GM18907 (cell line): ENCODE measurements around the gene MPL.
A peak's percentile ranks its signal among the peaks of the same experiment; 100 is the strongest.
"Not testable (repeated sequence)": the region's sequence is repeated elsewhere in the genome, so short reads cannot be mapped to it uniquely, and the experiment has no call there.

Experiments used
- ATAC-seq: cut with Tn5 transposase; IDR thresholded peaks from one replicate; pipeline ENCODE4 v1.9.1; 2021; ENCODE audit warnings: mild to moderate bottlenecking, moderate library complexity; ENCODE audit not compliant: unreplicated experiment

Gene MPL

DNA sequence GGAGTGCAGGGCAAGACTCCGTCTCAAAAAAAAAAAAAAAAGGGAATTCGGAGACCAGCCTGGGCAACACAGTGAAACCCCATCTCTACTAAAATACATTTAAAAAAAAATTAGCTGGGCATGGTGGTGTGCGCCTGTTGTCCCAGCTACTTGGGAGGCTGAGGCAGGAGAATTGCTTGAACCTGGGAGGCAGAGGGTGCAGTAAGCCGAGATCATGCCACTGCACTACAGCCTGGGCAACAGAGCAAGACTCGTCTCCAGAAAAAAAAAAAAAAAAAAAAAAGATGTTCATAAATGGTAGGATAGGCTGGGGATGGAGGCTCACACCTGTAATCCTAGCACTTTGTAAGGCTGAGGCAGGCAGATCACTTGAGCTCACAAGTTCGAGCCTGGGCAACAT, 32.2 kb downstream of the MPL start:
- not testable (repeated sequence) for ATAC-seq

GRCh38 chr1:43370564-43370963, 32.9 kb downstream of the MPL start:
- ATAC-seq = no peak

DNA sequence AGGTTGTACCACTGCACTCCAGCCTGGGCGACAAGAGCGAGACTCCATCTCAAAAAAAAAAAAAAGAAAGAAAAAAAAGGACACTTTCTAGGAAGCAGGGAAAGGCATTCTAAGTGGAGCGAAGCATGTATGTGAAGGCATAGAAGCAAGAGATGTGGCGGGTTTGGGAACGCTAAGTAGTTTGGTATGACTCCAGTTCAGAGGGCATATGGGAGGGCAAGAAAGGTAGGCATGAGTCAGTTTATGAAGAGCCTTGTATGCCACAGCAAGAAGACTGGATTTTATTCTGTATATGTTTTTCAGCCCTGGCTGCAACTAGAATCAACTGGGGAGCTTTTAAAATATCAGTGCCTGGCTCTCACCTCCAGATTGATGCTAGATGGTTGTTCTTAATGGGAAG, 34.6 kb downstream of the MPL start:
- ATAC-seq = no peak

DNA sequence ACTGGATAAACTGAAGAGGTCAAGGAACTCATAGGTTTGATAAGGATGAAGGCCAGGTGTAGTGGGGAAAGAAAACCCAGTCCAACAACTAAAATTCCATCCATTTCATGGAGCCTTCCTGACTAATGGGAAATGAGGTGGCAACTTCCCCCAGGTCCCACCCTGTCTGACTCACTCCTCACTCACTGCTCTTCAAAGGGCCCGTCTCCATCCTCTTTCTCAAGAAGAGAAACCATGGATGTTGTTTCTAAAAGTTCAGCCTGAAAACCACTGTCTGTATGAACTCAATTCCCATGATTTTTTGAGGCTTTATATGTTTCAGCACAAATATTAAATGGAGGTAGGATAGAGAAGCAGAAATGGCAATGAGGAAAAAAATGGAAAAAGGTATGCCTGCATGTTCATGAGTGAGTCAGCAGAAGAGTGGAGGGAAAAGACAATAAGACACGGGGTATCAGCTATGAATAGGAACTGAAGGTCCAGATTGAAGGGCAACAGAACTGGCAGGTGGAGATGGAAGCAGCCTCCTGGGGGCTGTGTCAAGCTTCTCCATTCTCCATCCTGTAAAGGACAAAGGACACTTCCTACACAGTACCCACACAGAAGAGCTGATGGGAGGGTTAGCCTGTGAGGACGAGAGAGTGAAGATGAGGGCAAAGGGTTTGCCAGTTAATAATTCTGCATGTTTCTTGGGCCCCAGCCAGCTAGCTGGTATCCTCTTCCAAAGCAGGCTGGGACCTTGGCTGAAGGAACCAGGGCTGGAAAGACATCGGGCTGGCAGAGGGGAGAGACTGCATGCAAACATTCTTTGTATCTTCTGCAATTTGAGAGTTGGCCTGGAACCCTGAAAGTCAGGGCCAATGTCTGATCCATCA, 35.7 kb downstream of the MPL start:
- ATAC-seq = no peak

- ATAC-seq = no peak
Observed at GRCh38 chr1:43376723-43377235, 39.2 kb downstream of the MPL start.

DNA sequence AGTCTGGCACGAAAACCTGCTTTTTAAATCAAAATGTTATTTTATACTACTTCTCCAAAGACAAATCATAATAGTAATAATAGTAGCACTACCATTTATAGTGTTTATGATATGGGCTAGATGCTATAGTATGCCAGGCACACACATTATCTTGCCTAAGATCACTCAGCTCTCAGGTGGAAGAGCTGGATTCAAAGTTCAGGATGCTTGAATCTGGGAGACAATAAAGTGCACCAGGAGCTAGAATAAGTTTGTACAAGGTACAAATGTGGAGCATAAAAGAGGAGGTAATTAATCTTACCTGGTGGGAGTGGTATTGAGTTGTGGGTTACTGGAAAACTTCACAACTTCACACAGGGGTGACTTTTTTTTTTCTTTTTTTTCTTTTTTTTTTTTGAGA, 40.2 kb downstream of the MPL start:
- no peak for ATAC-seq

GRCh38 chr1:43379476-43379875, 41.9 kb downstream of the MPL start:
- ATAC-seq = no peak

GRCh38 chr1:43381612-43382011, 44.0 kb downstream of the MPL start:
- no peak for ATAC-seq

- no peak for ATAC-seq
Observed at GRCh38 chr1:43382027-43382779, 44.6 kb downstream of the MPL start.

DNA sequence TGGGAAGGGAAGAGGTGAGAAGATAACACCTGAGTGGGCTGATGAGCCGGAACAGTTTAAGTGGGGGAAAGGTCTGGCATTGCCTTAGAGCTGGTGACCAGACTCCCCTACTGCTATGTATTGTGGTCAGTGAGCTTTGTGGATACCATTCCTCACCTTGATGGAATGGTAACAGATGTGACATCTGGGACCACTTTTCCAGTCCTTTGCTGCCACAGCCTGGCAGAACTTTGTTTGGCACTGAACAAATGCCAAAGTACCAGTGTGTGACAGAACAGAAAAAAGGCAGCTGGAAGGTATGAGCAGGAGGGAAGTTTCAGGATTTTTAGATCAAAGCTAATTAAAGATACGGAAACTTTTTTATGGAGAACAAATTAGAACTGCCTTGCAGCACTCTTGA, 45.8 kb downstream of the MPL start:
- ATAC-seq = no peak

DNA sequence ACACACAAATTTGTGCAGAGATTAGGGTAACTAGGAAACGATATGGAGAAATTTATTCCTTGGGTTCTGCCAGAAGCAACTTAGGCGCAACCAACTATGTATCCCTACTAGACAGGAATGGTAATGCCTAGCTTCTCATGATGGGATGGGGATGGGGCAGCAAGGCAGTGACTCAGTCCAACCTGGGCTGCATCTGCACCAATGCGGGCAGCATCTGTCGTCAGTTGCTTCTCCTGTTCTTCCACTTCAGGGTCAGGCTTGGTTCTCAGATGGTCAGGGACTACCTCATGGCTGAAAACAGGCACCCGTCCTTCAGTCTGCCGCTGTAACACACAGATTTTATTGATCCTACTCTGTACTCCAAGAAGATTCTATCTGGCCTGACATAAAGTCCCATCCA, 49.1 kb downstream of the MPL start:
- ATAC-seq = no peak

GRCh38 chr1:43387976-43388599, 50.5 kb downstream of the MPL start:
- no peak for ATAC-seq

GRCh38 chr1:43388613-43389012, 51.0 kb downstream of the MPL start:
- no peak for ATAC-seq

- ATAC-seq = peak; percentile 88
Observed at GRCh38 chr1:43389326-43390313, 52.0 kb downstream of the MPL start, which contains the start of the genes MED8 and SZT2. Gene MED8, minus strand, starts transcription at chr1:43389800. Its CDS starts 36 bp downstream, at chr1:43389764. Gene SZT2, plus strand, starts transcription at chr1:43389899. Its CDS starts 70 bp downstream, at chr1:43389969.

DNA sequence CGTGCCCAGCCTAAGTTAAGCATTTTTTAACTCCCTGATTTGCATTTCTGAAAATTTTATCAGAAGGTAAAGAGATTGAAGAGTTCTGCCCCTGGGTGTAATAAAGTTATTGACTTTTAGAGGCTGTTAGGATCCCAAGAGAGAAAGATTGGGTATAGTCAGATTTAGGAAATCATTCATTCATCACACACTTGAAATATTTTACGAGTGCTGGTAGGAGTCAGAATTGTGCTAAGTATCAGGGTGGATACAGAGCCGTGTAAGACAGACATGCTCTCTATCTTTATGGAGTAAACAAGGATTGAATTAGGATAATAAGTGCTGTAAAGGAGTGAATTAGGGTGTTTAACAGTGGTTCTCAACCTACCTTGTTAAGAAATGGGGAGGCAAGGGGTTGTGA, 55.1 kb downstream of the MPL start:
- no peak for ATAC-seq

DNA sequence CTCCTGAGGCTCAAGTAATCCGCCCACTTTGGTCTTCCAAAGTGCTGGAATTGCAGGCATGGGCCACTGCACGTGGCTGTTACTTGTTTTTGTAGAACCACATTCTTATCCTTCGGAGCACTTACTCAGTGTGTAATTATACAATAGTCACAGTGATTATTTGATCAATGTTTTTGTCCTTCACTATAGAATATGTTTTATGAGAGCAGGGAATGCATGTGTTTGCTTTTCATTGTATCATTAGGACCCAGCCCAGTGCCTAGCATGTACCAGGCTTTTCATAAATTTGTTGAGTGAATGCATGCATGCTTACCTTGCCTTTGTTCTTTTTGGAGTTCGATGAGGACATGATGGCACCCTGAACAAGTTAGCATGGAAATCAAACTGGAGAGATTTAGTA, 57.9 kb downstream of the MPL start:
- no peak for ATAC-seq

- ATAC-seq = no peak
Observed at GRCh38 chr1:43396059-43396458, 58.4 kb downstream of the MPL start.

DNA sequence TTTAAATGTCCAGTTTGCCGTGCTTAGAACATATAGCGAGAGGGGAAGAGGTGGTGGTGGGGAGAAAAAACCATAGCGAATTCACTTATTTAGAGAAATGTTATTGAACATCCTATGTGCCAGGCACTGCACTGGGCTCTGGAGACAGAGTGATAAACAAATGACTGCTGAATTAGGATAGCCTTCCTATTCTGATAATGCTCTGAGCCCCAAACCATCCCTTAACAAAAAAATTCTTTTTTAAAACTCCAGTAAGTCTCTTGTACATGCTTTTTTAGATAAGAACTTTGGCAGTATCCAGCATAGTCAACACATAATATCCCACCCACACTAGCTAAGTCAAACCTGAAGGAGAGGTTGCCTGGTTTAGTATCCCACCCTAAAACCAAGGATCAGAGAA, 60.6 kb downstream of the MPL start:
- ATAC-seq = no peak

- not testable (repeated sequence) for ATAC-seq
Observed at GRCh38 chr1:43400441-43400840, 62.8 kb downstream of the MPL start.
